Adrenal gland (tissue), 5 donors: ENCODE results near the gene TIMELESS.

ENCODE experiments used
- CTCF ChIP-seq, 6 experiments: fragments of 450-650 bp in 4 of 6; fragments of 200-600 bp in 2 of 6; sonication (generic) in 1 of 6; IDR thresholded peaks; 1 replicate in 5 of 6; 2 replicates in 1 of 6; pipeline versions ENCODE4 v1.5.1 to v1.8.0; 2016 to 2021; ENCODE audit warnings: antibody characterized with exemption in 6 of 6, mild to moderate bottlenecking in 2 of 6, moderate library complexity in 1 of 6
- POLR2A ChIP-seq, 2 donors: fragments of 450-650 bp; IDR thresholded peaks; one replicate each; pipeline ENCODE4 v1.6.1; 2017; ENCODE audit warnings: antibody characterized with exemption in 2 of 2, mild to moderate bottlenecking in 2 of 2, moderate library complexity in 1 of 2
- donor health status: DM: no; HTN: no; CAD: no.

- TF ChIP-seq CTCF (IDR thresholded peaks at IDR 0.05) (no peak), POLR2A (IDR thresholded peaks at IDR 0.05) (no peak)
Observed at GRCh38 chr12:56389412-56389811, 59.8 kb downstream of the TIMELESS start.
